NCI-H1417 (cell line): ENCODE data around the gene CCDC87.
A peak's percentile ranks its signal among the peaks of the same experiment; 100 is the strongest.
"Not testable (repeated sequence)": the region's sequence is repeated elsewhere in the genome, so short reads cannot be mapped to it uniquely, and the experiment has no call there.

Experiments used
- DNase-seq, 3 experiments: peaks; one replicate each; lab custom pipeline; 2025; lab: John Stamatoyannopoulos, UW

The CCDC87 gene

GRCh38 chr11:66554602-66555001 is 38.3 kb downstream of the CCDC87 start:
- DNase-seq: no peak

DNA sequence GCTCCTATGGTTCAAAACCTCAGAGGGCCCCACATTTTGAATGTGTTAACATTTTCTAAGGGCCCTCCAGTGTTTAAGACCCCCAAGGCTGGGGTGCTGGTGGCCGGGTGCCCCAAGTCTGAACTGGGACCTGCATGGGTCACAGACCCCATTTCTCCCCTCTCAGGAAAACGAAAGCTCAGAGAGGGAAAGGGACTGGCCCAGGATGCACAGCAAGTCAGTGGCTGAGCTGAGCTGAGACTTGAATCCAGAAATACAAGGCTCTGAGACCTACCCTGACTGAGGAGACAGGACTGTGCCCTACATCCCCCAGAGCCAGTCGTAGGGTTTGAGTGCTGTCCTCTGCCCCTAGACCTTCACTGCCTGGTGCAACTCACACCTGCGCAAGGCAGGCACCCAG is 42.0 kb downstream of the CCDC87 start:
- no peak for DNase-seq

- DNase-seq: no peak
Measured at GRCh38 chr11:66549696-66550095, 43.2 kb downstream of the CCDC87 start.

DNA sequence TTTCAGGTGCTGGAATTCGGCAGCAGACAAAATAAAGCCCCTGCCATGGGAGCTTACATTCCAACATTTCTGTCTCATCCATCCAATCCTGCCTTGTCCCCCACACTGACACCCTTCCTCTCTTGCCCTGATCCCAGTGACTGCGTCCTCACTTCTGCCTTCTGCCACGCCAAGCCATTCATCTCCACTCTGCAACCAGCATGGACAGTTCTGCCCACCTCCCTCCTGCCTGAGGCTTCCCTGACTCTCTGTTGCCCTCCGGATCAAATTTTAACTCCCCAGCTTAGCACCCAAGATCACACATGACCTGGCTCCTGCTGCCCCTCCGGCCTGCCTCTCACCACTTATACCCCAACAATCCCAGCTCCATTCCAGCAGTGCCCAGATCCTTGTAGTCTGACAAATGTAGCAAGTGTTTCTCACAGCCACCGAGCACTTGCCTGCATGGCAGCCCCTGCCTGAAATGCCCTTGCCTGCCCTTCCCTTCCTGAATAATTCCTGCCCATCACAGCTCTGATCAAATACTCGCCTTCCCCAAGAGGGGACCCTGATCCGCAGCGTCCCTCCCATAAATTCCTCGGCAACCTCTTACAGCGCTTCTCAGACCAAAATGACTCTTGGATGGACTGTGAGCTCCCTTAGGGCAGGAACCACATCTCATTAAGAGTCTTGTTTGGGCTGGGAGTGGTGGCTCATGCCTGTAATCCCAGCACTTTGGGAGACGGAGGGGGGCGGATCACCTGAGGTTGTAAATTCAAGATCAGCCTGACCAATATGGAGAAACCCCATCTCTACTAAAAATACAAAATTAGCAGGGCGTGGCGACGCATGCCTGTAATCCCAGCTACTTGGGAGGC is 43.9 kb downstream of the CCDC87 start:
- DNase-seq: no peak

GRCh38 chr11:66548041-66548440 is 44.8 kb downstream of the CCDC87 start:
- no peak for DNase-seq

DNA sequence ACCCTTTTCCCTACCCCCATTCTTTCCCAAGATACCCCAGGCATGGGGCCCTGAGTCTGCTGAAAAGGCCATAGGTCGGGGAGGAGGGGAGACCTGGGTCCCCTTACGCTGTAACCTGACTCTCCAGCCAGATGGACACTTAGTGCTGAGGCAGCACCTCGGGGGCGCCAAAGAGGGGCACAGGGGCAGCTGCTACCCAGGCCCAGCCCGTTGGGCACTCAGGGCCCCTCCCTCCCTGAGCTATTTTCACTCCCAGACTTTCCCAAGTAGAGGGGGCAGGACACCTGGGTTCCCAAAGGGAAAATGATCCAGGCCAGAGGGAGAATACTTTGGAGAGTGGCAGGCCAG is 45.2 kb downstream of the CCDC87 start:
- no peak for DNase-seq

GRCh38 chr11:66546966-66547661 is 45.7 kb downstream of the CCDC87 start:
- no peak for DNase-seq

GRCh38 chr11:66546368-66546965 is 46.4 kb downstream of the CCDC87 start, which contains the start of gene ACTN3:
TSS of gene ACTN3 (plus strand) at chr11:66546903. CDS start at chr11:66546938, 35 bp downstream.
- DNase-seq: no peak

DNA sequence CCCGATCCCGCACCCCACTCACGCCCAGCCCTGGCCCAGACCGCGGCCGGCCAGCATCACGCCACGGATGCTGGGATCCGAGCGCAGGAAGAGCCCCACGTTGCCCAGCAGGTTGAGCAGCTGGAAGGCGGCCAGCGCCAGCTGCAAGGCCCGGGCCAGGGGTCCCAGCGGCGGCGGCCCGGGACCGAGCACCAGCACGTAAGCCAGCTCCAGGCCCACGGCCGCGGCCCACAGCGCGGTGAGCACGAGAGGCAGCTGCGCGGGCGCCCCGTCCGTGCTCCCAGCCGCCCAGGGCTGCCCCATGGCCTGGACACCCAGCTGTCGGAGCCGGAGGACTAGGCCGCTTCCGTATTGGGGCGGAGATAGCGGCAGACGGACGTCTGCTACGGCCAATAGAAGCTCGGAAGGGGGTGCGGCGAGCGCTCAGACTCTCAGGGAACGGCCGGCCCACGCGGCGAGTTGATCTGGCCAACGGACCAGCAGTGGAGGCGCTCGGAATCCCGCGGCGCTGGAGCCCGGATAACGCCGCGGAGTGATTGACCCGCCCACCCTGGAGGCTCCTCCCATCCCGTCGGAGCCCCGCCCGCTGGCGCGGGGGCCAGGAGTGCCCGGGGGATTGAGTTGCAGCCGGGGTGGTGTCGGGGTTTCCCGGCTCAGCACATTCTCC is 47.0 kb downstream of the CCDC87 start, which contains the start of gene ZDHHC24:
ZDHHC24 (minus strand) TSS at position 348 of the 667 bp plus-strand sequence; CDS start at position 303, 45 bp downstream.
- DNase-seq: peak; percentile 96 to 98 (median 97)

DNA sequence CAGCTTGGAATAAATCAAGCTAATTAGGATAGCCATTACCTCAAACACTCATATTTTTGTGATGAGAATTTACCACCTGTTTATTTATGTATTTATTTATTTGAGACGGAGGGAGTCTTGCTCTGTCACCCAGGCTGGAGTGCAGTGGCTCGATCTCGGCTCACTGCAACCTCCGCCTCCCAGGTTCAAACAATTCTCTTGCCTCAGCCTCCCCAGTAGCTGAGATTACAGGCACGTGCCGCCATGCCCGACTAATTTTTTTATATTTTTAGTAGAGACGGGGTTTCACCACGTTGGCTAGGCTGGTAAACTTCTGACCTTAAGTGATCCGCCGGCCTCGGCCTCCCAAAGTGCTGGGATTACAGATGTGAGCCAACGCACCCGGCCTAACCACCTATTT is 47.9 kb downstream of the CCDC87 start:
- DNase-seq: not testable (repeated sequence)

- no peak for DNase-seq
Measured at GRCh38 chr11:66543263-66544107, 49.4 kb downstream of the CCDC87 start.

GRCh38 chr11:66542362-66542761 is 50.5 kb downstream of the CCDC87 start:
- no peak for DNase-seq

- no peak for DNase-seq
Measured at GRCh38 chr11:66541892-66542291, 51.0 kb downstream of the CCDC87 start.

DNA sequence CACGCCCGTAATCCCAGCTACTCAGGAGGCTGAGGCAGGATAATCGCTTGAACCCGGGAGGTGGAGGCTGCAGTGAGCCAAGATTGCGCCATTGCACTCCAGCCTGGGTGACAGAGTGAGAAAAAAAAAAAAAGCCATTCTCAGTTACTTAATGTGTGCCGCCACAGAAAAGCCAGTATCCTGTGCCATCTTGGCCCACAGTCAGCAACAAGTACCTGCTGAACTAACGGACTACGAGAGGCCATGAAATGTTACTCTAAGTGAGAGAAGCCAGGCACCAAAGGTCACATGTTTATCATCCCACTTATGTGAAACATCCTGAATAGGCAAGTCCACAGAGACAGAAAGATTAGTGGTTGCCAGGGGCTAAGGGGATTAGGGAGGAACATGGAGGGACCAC is 52.3 kb downstream of the CCDC87 start:
- not testable (repeated sequence) for DNase-seq
